ENCODE data around the gene OR1J2. TPM values are rescaled to one million over a fixed set of nuclear protein-coding genes. Genes with fewer than 3 reads are reported as not detected.

Gene OR1J2, protein sequence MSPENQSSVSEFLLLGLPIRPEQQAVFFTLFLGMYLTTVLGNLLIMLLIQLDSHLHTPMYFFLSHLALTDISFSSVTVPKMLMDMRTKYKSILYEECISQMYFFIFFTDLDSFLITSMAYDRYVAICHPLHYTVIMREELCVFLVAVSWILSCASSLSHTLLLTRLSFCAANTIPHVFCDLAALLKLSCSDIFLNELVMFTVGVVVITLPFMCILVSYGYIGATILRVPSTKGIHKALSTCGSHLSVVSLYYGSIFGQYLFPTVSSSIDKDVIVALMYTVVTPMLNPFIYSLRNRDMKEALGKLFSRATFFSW
- total RNA-seq: not detected

- DNase-seq: no peak
- POLR2A ChIA-PET: no interaction called here
- no peaks in the 10 kb centered on the region for H3K36me3 Mint-ChIP-seq
- CTCF ChIA-PET: interaction anchor here (1.4 kb wide), 1 partner anchor 12 kb away, joined by 4 read pairs; no protein-coding TSS in a partner anchor
- no peaks in the 10 kb centered on the region for H3K9me3 Mint-ChIP-seq
- intact Hi-C loops (cut with micrococcal nuclease): no loop called here
- no peak within 1 kb of the TSS for H3K4me3 Mint-ChIP-seq
- H3K4me1 Mint-ChIP-seq (ENCODE audit: low read depth): no peaks in the 10 kb centered on the region
- H3K27me3 Mint-ChIP-seq: peaks cover 12% of the 10 kb centered on the region
- H3K27ac Mint-ChIP-seq: no peak within 1 kb of the TSS
Measured at GRCh38 chr9:122510502-122510901, at the start of gene OR1J2. OR1J2 (plus strand) TSS chr9:122510802; CDS start chr9:122510802, 0 bp downstream.

DNA sequence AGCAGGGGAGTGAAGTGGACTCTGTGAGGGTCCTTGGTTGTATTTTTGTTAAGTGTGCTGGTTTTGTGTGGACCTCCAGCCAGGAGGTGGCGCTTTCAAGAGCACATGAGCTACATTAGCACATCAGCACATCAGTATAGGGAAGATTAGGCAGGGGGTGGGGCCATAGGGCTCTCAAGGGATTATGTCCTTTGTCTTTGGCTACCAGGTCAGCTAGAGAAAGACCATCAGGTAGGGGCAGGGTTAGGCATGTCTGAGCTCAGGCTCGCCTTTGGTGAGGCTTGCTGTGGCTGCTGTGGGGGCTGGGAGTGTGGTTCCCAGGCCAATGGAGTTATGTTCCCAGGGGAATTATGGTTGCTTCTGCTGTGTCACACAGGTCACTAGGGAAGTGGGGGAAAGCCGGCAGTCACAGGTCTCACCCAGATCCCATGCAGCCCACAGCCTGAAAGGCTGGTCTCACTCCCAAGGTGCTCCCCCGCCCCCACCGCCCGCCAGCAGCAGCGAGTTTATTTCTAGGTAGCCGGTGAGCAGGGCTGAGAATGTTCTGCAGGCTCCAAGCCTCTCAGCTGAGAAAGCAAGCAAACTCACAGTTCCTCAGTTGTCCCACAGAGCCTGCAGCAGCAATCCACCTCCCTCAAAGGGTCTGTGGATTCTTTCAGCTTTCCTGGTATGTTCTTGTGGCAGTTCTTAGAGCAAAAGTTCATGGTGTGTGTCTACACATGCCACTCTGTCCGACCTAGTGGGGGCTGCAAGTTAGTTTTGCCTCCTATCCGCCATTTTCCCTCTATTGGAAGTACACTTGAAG lies 46.6 kb upstream of the OR1J2 start:
- Mint-ChIP-seq H3K27me3 (peaks cover 28% of the 10 kb centered on the region), H3K9me3 (peaks cover 4% of the 10 kb centered on the region), H3K4me1 (ENCODE audit: low read depth) (peaks cover 10% of the 10 kb centered on the region), H3K36me3 (no peaks in the 10 kb centered on the region), H3K4me3 (peak overlapping the region; percentile 73), H3K27ac (no peak overlapping the region)
- ChIA-PET CTCF (interaction anchor here (1.0 to 4.6 kb wide), 11 partner anchors 8 to 365 kb away, joined by 3 to 27 read pairs (median 3); no protein-coding TSS in a partner anchor), POLR2A (interaction anchor here (1.3 kb wide), 1 partner anchor 343 kb away, joined by 3 read pairs; no protein-coding TSS in a partner anchor)
- DNase-seq: peak; percentile 33
- intact Hi-C loops (cut with micrococcal nuclease): loop anchor here (2.0 kb wide), 1 partner anchor 761 kb away; no protein-coding TSS in a partner anchor

DNA sequence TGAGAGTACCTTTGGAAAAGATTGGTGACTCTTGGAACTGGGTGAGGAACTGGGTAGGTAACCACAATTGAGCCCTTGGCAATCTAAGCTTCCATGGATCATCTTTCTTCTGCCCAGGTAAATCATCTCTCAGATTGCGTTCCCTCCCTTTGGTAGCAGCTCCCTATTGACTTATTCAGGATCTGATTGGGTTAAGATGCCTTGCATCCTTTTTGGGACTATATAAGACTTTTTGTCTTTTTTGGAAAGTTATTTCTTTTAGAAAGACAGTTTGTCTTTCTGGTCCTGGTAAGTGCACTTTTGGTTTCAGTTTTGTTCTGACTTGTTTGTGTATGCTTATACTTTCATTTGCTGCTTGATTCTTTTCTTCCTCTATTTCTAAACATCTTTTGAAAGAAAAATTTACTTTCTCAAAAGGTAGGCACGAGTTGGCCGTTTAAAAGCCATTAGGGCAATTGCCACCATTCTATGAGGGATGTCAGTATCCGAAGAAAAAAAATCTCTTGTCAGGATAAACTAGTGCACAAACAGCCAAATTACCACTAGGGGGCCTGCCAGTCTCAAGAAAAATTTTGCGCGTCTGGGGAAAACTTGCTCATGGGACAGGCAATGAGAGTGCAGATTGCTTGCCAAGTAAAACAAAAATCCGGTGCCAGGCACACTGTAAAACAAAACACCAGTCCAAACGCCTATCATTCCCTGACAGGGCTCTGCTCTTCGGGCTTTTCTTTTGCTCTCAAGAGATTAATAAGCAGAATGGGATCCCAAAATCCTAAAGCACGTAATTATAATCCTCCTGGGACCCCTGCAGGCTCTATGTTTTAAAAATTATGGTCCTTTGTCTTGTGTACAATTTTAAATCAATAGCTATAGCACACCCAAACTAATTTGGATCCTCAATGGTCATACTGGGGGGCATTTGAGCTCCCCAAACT lies 45.7 kb upstream of the OR1J2 start:
- peaks cover 10% of the 10 kb centered on the region for H3K4me1 Mint-ChIP-seq (ENCODE audit: low read depth)
- no peaks in the 10 kb centered on the region for H3K36me3 Mint-ChIP-seq
- peaks cover 25% of the 10 kb centered on the region for H3K27me3 Mint-ChIP-seq
- peak overlapping the region; percentile 73 for H3K4me3 Mint-ChIP-seq
- H3K27ac Mint-ChIP-seq: peak overlapping the region; percentile 39
- intact Hi-C loops (cut with micrococcal nuclease): loop anchor here (1.0 to 5.0 kb wide), 4 partner anchors 345 to 887 kb away; no protein-coding TSS in a partner anchor
- POLR2A ChIA-PET: interaction anchor here (1.3 kb wide), 1 partner anchor 342 kb away, joined by 3 read pairs; no protein-coding TSS in a partner anchor
- H3K9me3 Mint-ChIP-seq: peaks cover 4% of the 10 kb centered on the region
- DNase-seq: peak; percentile 75
- CTCF ChIA-PET: interaction anchor here (0.9 to 4.6 kb wide), 10 partner anchors 9 to 370 kb away, joined by 3 to 27 read pairs (median 4); no protein-coding TSS in a partner anchor

DNA sequence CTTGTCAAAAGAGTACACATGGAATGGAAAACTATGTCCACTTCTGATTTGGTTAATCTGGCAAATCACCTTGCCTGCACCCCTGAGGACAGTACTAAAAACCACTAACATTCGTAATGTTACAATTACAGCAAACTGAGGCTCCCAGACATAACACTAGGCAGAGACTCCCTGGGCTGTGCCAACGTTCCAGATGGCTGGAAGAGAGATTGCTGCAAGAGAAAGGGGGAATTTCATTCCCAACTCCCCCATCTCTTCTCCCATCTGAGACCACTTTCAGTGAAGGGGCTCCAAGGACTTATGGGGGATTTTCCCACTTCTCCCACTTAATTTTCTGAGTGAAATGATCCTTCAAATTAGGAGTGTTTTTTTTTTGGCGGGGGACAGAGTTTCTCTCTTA lies 44.1 kb upstream of the OR1J2 start:
- peaks cover 10% of the 10 kb centered on the region for H3K4me1 Mint-ChIP-seq (ENCODE audit: low read depth)
- H3K36me3 Mint-ChIP-seq: no peaks in the 10 kb centered on the region
- ChIA-PET POLR2A (no interaction called here), CTCF (no interaction called here)
- intact Hi-C loops (cut with micrococcal nuclease): loop anchor here (5.0 kb wide), 1 partner anchor 886 kb away; no protein-coding TSS in a partner anchor
- no peaks in the 10 kb centered on the region for H3K9me3 Mint-ChIP-seq
- peaks cover 14% of the 10 kb centered on the region for H3K27me3 Mint-ChIP-seq
- H3K27ac Mint-ChIP-seq: no peak overlapping the region
- no peak overlapping the region for H3K4me3 Mint-ChIP-seq
- DNase-seq: no peak

GRCh38 chr9:122468735-122469134 lies 41.9 kb upstream of the OR1J2 start:
- CTCF ChIA-PET: no interaction called here
- Mint-ChIP-seq H3K4me3 (no peak overlapping the region), H3K4me1 (ENCODE audit: low read depth) (peaks cover 10% of the 10 kb centered on the region), H3K36me3 (no peaks in the 10 kb centered on the region), H3K27me3 (peaks cover 9% of the 10 kb centered on the region), H3K9me3 (no peaks in the 10 kb centered on the region), H3K27ac (no peak overlapping the region)
- POLR2A ChIA-PET: no interaction called here
- intact Hi-C loops (cut with micrococcal nuclease): loop anchor here (5.0 kb wide), 1 partner anchor 884 kb away; no protein-coding TSS in a partner anchor
- DNase-seq: no peak

- Mint-ChIP-seq H3K9me3 (no peaks in the 10 kb centered on the region), H3K4me3 (no peak overlapping the region), H3K27me3 (peaks cover 21% of the 10 kb centered on the region), H3K4me1 (ENCODE audit: low read depth) (no peaks in the 10 kb centered on the region), H3K27ac (no peak overlapping the region), H3K36me3 (no peaks in the 10 kb centered on the region)
- POLR2A ChIA-PET: no interaction called here
- CTCF ChIA-PET: interaction anchor here (0.7 kb wide), 1 partner anchor 633 kb away, joined by 6 read pairs; no protein-coding TSS in a partner anchor
- intact Hi-C loops (cut with micrococcal nuclease): no loop called here
- no peak for DNase-seq
Measured at GRCh38 chr9:122474561-122474960, 36.0 kb upstream of the OR1J2 start.

DNA sequence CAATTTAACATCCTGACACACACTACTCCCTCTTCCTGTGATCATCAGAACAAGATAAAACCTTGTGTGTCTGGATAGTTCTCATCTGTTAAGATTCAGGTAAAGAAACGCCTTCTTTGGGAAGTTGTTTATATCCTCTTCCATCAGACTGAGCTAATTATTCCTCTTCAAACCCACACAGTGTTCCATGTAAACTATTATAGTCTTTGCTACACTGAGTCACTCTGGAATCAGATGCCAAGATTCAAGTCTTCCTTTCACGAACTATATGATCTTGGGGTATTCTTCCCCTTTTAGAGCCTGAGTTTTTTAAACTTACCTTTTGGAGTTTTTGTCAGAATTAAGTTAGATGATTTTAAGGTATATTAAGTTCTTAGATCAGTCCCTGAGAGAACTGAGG lies 34.9 kb upstream of the OR1J2 start:
- no peak overlapping the region for H3K27ac Mint-ChIP-seq
- H3K27me3 Mint-ChIP-seq: peaks cover 21% of the 10 kb centered on the region
- no peak overlapping the region for H3K4me3 Mint-ChIP-seq
- H3K9me3 Mint-ChIP-seq: no peaks in the 10 kb centered on the region
- POLR2A ChIA-PET: interaction anchor here (0.5 kb wide), 1 partner anchor 312 kb away, joined by 4 read pairs; no protein-coding TSS in a partner anchor
- CTCF ChIA-PET: interaction anchor here (0.7 to 1.7 kb wide), 3 partner anchors 23 to 335 kb away, joined by 3 to 7 read pairs (median 7); partner anchors contain the start of gene LHX6
- DNase-seq: no peak
- no peaks in the 10 kb centered on the region for H3K4me1 Mint-ChIP-seq (ENCODE audit: low read depth)
- intact Hi-C loops (cut with micrococcal nuclease): no loop called here
- no peaks in the 10 kb centered on the region for H3K36me3 Mint-ChIP-seq

DNA sequence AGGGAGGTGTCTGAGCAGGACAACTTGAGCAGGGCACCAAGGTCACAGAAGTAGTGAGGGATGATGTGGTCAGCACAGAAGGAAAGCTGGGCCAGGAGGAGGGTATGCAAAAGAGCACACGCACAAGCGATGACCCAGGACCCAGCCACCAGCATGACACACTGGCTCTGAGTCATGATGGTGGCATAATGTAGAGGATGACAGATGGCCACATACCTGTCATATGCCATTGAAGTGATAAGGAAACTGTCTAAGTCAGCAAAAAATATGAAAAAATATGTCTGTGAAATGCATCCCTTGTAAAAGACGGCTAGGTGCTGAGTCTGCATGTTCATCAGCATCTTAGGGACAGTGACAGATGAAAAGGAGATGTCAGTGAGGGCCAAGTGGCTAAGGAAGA lies 33.3 kb upstream of the OR1J2 start:
- no peaks in the 10 kb centered on the region for H3K4me1 Mint-ChIP-seq (ENCODE audit: low read depth)
- H3K4me3 Mint-ChIP-seq: no peak overlapping the region
- H3K27me3 Mint-ChIP-seq: peaks cover 25% of the 10 kb centered on the region
- no peak overlapping the region for H3K27ac Mint-ChIP-seq
- no peaks in the 10 kb centered on the region for H3K9me3 Mint-ChIP-seq
- CTCF ChIA-PET: interaction anchor here (1.1 to 1.2 kb wide), 2 partner anchors 21 to 333 kb away, joined by 3 to 5 read pairs; no protein-coding TSS in a partner anchor
- no peaks in the 10 kb centered on the region for H3K36me3 Mint-ChIP-seq
- POLR2A ChIA-PET: no interaction called here
- intact Hi-C loops (cut with micrococcal nuclease): no loop called here
- peak; percentile 14 for DNase-seq

- no peak within 1 kb of the TSS for H3K27ac Mint-ChIP-seq
Measured at GRCh38 chr9:122477826-122478225, 32.8 kb upstream of the OR1J2 start, which contains the start of gene OR1J1. OR1J1 (minus strand) TSS chr9:122477926; CDS start chr9:122477926, 0 bp downstream.

GRCh38 chr9:122479062-122479461 lies 31.5 kb upstream of the OR1J2 start:
- Mint-ChIP-seq H3K36me3 (no peaks in the 10 kb centered on the region), H3K4me3 (no peak overlapping the region), H3K27me3 (peaks cover 25% of the 10 kb centered on the region), H3K9me3 (no peaks in the 10 kb centered on the region), H3K27ac (no peak overlapping the region), H3K4me1 (ENCODE audit: low read depth) (no peaks in the 10 kb centered on the region)
- no peak for DNase-seq
- ChIA-PET CTCF (interaction anchor here (1.2 kb wide), 1 partner anchor 332 kb away, joined by 4 read pairs; no protein-coding TSS in a partner anchor), POLR2A (no interaction called here)
- intact Hi-C loops (cut with micrococcal nuclease): no loop called here

More at GRCh38 chr9:122477826-122478225, 32.8 kb upstream of the OR1J2 start, which contains the start of gene OR1J1:
- ChIA-PET POLR2A (no interaction called here), CTCF (interaction anchor here (1.1 to 1.2 kb wide), 2 partner anchors 21 to 333 kb away, joined by 3 to 5 read pairs; no protein-coding TSS in a partner anchor)
- DNase-seq: no peak
- H3K36me3 Mint-ChIP-seq: no peaks in the 10 kb centered on the region
- H3K4me3 Mint-ChIP-seq: no peak within 1 kb of the TSS
- no peaks in the 10 kb centered on the region for H3K9me3 Mint-ChIP-seq
- no peaks in the 10 kb centered on the region for H3K4me1 Mint-ChIP-seq (ENCODE audit: low read depth)
- peaks cover 25% of the 10 kb centered on the region for H3K27me3 Mint-ChIP-seq
- intact Hi-C loops (cut with micrococcal nuclease): no loop called here

DNA sequence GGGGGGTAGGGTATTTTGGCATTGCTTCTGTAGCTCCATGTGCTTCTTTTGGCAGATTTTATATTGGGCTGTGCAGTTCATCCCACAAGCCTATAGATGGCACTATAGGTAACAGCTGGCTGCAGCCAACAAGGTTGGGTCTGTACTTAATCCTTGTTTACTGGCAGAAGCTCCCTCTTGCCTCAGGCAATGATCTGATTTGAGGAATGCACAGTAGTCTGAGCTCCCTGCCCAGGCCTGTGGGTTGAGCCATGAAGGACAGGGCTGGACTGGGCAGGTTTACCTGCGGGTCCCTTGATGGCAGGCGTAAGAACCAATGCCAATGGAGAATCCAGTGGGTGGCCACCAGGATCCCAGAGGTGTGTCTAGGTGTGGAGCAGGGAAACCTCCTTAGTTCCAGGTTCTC lies 11.7 kb upstream of the OR1J2 start:
- POLR2A ChIA-PET: no interaction called here
- intact Hi-C loops (cut with micrococcal nuclease): loop anchor here (1.0 kb wide), 1 partner anchor 311 kb away; no protein-coding TSS in a partner anchor
- no peak overlapping the region for H3K27ac Mint-ChIP-seq

More for the DNA sequence above, 11.7 kb upstream of the OR1J2 start:
- H3K4me3 Mint-ChIP-seq: no peak overlapping the region
- H3K9me3 Mint-ChIP-seq: peaks cover 11% of the 10 kb centered on the region
- peaks cover 36% of the 10 kb centered on the region for H3K27me3 Mint-ChIP-seq
- H3K4me1 Mint-ChIP-seq (ENCODE audit: low read depth): no peaks in the 10 kb centered on the region
- CTCF ChIA-PET: interaction anchor here (0.5 to 3.7 kb wide), 34 partner anchors 9 to 851 kb away, joined by 3 to 61 read pairs (median 3); partner anchors contain the start of genes OR1J1, OR1J2, OR1J4 and PDCL
- peak; percentile 17 for DNase-seq
- H3K36me3 Mint-ChIP-seq: no peaks in the 10 kb centered on the region

Data from activated CD4-positive, alpha-beta memory T cell treated with anti-CD3 and anti-CD28 coated beads for 36 hours (primary cell).